Astrocyte of the spinal cord (primary cell): ENCODE measurements around the gene PRXL2B.
"Not testable (repeated sequence)": the region's sequence is repeated elsewhere in the genome, so short reads cannot be mapped to it uniquely, and the experiment has no call there.

Source experiments
- DNase-seq: peaks from one replicate; pipeline ENCODE4 v3.0.0; 2011; ENCODE audit warnings: low read depth, low spot score
- H3K4me3 ChIP-seq: 2 replicates; pipeline ENCODE4 v1.5.1; 2011; ENCODE audit warnings: low read depth, mild to moderate bottlenecking, low read length, moderate library complexity
- in situ Hi-C: cut with HindIII; loops from 2 replicates; pipeline ENCODE4 v1.10.0; 2017; ENCODE audit warnings: low sequenced_read_pairs
- TF ChIP-seq, protein P1 (sequence below): IDR thresholded peaks from 2 replicates; pipeline ENCODE4 v1.5.1; 2012; ENCODE audit warnings: low read depth, mild to moderate bottlenecking, low read length, inconsistent platforms

Gene PRXL2B

DNA sequence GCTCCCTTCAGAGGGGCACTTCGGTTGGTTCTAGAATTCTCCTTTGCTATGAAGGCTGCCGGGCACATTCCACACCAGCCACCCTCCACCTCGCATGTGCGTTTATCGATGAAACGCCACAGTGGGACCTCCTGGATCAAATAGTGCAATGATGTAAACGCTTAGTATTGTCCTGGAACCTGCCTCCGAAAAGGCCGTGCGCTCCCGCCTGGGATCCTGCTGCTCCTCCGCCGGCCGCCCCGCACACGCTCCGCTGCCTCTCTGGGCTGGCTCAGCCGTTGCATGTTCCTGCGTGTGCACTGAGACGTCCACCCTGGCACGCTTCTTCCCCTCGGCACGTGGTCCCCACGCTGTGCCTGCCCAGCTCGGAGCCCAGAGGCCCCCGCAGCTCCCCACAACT lies 34.4 kb upstream of the PRXL2B start:
- in situ Hi-C loops, result no loop called here
- H3K4me3 ChIP-seq, result no peak overlapping the region
- TF ChIP-seq, protein P1, sequence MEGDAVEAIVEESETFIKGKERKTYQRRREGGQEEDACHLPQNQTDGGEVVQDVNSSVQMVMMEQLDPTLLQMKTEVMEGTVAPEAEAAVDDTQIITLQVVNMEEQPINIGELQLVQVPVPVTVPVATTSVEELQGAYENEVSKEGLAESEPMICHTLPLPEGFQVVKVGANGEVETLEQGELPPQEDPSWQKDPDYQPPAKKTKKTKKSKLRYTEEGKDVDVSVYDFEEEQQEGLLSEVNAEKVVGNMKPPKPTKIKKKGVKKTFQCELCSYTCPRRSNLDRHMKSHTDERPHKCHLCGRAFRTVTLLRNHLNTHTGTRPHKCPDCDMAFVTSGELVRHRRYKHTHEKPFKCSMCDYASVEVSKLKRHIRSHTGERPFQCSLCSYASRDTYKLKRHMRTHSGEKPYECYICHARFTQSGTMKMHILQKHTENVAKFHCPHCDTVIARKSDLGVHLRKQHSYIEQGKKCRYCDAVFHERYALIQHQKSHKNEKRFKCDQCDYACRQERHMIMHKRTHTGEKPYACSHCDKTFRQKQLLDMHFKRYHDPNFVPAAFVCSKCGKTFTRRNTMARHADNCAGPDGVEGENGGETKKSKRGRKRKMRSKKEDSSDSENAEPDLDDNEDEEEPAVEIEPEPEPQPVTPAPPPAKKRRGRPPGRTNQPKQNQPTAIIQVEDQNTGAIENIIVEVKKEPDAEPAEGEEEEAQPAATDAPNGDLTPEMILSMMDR, result no peak
- DNase-seq, result no peak

DNA sequence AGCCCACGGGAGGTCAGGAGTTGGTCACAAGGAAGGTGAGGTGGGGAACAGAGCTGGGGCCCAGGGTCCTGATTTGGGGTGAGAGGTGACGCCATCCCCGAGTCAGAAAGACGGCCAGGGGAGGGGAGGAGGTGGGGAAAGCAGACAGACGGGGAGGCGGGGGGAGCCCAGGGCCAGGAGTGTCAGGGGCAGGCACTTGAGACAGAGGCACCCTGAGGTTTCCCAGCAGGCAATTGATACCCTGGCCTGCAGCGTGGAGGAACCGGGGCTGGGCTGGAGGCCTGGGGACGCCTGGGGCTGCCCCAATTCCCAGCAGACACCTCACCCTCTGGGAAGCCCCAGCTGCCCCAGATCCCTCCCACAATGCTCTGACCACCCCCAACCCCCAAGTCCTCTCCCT lies 33.5 kb upstream of the PRXL2B start:
- in situ Hi-C loops, DNase-seq, H3K4me3 ChIP-seq: not testable (repeated sequence)

DNA sequence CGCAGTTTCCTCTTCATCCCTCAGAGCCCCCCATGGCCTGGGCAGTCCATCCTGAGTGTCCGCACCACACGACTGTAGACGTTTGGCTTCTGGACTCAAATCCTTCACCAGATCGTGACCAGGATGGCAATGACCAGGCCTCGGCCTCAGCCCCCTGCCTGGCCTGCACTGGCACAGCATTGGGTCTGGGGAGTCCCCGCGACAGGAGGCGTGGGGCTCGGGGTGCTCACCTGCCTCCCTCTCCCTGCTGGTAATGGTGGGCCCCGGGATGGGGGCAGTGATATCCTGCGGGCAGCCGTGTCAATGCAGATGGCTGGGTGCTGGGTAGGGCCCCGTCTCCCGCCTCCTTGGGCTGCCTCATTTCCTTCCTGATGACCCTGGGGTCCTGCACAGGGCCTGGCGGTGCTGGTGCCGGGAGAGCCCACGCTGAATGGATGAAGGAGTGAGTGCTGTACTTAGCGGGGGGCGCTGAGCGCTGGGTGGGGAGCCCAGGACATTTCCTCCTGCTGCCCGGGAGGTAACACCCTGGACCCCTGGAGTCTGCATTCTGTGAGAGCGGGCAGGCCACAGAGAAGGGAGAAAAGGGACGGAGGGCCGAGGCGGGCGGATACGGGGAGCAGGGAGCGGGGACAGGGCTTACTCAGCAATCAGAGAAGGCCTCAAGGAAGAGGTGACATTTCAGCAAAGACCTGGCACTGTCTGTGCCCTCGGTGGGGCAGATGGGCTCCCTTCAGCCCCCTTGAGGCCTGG lies 32.5 kb upstream of the PRXL2B start:
- in situ Hi-C loops, result no loop called here
- TF ChIP-seq, protein P1, result no peak

DNA sequence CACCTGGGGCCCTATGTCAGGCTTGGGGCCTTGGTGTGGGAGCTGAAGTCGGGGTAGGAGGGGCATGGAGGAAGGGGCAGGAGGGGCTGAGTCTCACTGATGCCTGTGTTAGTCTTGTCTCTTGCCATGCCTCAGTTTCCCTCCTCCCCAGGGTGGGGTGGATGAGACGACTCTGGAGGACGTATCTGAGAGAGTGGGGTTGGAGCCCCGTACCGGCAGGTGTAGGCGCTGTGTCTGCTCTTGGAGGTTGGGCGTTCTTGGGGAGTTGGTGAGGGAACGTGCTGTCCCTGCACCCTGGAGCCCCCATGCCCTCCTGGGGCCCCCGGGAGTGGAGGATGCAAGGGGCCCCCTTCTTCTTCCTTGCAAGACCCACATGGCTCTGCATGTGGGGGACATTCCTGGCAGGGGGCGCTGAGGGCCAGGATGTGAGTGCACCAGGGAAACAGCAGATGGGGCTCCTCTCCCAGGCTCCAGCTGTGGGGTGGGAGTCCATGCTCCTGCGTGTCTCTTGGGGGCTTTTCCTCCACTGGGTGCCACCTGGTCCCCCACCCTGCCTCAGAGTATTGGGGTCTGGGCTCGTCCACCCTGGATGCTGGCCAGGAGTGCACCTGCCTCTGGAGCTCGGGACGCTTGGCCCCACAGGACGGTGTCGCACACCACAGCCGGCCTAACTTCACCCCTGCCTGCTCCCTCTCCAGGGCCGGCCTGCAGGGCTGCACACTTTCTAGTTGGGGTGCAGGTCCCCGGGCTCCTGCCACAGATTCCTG lies 31.8 kb upstream of the PRXL2B start:
- DNase-seq, result no peak
- in situ Hi-C loops, result no loop called here
- H3K4me3 ChIP-seq, result no peak overlapping the region
- TF ChIP-seq, protein P1, result peak; percentile 55

More for the DNA sequence above, 32.5 kb upstream of the PRXL2B start:
- DNase-seq, result no peak
- H3K4me3 ChIP-seq, result no peak overlapping the region

DNA sequence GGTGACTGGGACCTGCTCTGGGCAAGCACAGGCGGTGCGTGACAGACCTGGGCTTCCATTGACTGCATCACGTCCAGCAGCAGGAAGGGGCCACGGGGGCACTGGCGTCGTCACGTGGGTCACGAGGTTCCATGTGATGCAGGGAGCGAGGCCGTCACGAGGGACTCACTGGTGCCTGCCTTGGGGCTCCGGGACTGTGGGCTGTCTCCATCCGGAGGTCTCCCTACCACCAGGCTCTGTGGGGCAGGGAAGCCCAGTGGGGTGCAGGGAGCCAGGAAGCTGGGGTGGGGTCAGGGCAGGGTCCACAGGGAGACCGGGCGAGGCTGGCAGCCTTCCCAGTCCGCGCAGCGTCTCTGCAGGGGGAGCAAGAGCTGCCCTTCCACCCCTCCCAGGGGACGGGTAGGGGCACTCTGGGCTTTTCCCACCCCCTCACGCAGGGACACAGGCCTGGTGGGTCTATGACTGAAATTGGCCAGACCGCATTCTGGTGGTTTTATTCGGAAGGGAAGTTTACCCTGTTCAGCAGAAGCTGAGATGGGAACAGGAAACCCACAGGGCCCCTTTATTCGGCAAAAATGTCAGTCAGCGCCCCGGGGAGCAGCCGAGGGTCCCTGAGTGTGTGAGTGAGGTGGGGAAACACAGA lies 30.8 kb upstream of the PRXL2B start:
- H3K4me3 ChIP-seq, result peak overlapping the region; percentile 38
- TF ChIP-seq, protein P1, result no peak
- in situ Hi-C loops, result no loop called here
- no peak for DNase-seq

DNA sequence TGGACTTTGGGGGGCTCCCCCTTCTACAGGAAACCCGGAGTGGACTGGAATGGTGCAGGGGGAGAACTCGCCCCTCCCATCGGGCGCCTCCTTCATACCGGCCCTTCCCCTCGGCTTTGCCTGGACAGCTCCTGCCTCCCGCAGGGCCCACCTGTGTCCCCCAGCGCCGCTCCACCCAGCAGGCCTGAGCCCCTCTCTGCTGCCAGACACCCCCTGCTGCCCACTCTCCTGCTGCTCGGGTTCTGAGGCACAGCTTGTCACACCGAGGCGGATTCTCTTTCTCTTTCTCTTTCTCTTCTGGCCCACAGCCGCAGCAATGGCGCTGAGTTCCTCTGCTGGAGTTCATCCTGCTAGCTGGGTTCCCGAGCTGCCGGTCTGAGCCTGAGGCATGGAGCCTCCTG lies 30.3 kb upstream of the PRXL2B start, which contains the start of gene TNFRSF14:
TSS of gene TNFRSF14 (plus strand) at position 95 of the 401 bp plus-strand sequence. CDS start at position 389, 294 bp downstream.
- peak; percentile 63 for DNase-seq
- in situ Hi-C loops, result no loop called here
- TF ChIP-seq, protein P1, result peak; percentile 20
- peak within 1 kb of the TSS; percentile 38 for H3K4me3 ChIP-seq
